Duodenal mucosa (tissue), 2 donors: ENCODE results near the gene KIAA0513.

Experiments
- H3K27ac ChIP-seq: one replicate; pipeline ENCODE4 v1.7.0; 2013; ENCODE audit warnings: low read depth, low read length
- H3K27me3 ChIP-seq, 2 donors: one replicate each; pipeline ENCODE4 v1.7.0; 2013; ENCODE audit warnings: low read length in 2 of 2, control low read depth in 1 of 2; ENCODE audit not compliant: insufficient read depth in 2 of 2, control insufficient read depth in 1 of 2
- H3K36me3 ChIP-seq, 2 donors: one replicate each; pipeline ENCODE4 v1.7.0; 2013; ENCODE audit warnings: low read length in 2 of 2, control low read depth in 1 of 2; ENCODE audit not compliant: insufficient read depth in 2 of 2, control insufficient read depth in 1 of 2
- H3K4me1 ChIP-seq, 2 donors: one replicate each; pipeline ENCODE4 v1.7.0; 2013; ENCODE audit warnings: low read length in 2 of 2, control low read depth in 1 of 2; ENCODE audit not compliant: insufficient read depth in 2 of 2, control insufficient read depth in 1 of 2
- H3K4me3 ChIP-seq, 2 donors: one replicate each; pipeline ENCODE4 v1.7.0; 2013; ENCODE audit warnings: low read length in 2 of 2, low read depth in 1 of 2
- H3K9ac ChIP-seq, 2 donors: one replicate each; pipeline ENCODE4 v1.7.0; 2013; ENCODE audit warnings: low read length in 2 of 2, low read depth in 1 of 2
- H3K9me3 ChIP-seq, 2 donors: one replicate each; pipeline ENCODE4 v1.7.0; 2013; ENCODE audit warnings: low read length in 2 of 2, control low read depth in 1 of 2; ENCODE audit not compliant: control insufficient read depth in 1 of 2

The KIAA0513 gene

GRCh38 chr16:85128079-85128837 is 100.7 kb downstream of the KIAA0513 start:
- Histone ChIP-seq H3K4me3 (no peak overlapping the region), H3K27me3 (no peaks in the 10 kb centered on the region), H3K9me3 (no peaks in the 10 kb centered on the region), H3K9ac (no peak overlapping the region), H3K27ac (no peak overlapping the region), H3K36me3 (no peaks in the 10 kb centered on the region), H3K4me1 (peaks cover 5 to 6% of the 10 kb centered on the region in 2 donors)

- H3K9ac ChIP-seq, result no peak overlapping the region
- no peaks in the 10 kb centered on the region for H3K9me3 ChIP-seq
- peak overlapping the region; percentile 62 for H3K27ac ChIP-seq
- peaks cover 12 to 13% of the 10 kb centered on the region in 2 donors for H3K4me1 ChIP-seq
- no peak overlapping the region for H3K4me3 ChIP-seq
- H3K36me3 ChIP-seq, result no peaks in the 10 kb centered on the region
- no peaks in the 10 kb centered on the region for H3K27me3 ChIP-seq
Measured at GRCh38 chr16:85129876-85130704, 102.5 kb downstream of the KIAA0513 start.

GRCh38 chr16:85130705-85131028 is 103.1 kb downstream of the KIAA0513 start:
- H3K4me3 ChIP-seq, result no peak overlapping the region
- H3K9ac ChIP-seq, result no peak overlapping the region
- no peaks in the 10 kb centered on the region for H3K27me3 ChIP-seq
- H3K27ac ChIP-seq, result peak overlapping the region; percentile 62
- no peaks in the 10 kb centered on the region for H3K36me3 ChIP-seq
- peaks cover 13 to 19% of the 10 kb centered on the region in 2 donors for H3K4me1 ChIP-seq
- H3K9me3 ChIP-seq, result no peaks in the 10 kb centered on the region

GRCh38 chr16:85132456-85133289 is 105.1 kb downstream of the KIAA0513 start:
- H3K9ac ChIP-seq, result no peak overlapping the region
- peaks cover 28 to 30% of the 10 kb centered on the region in 2 donors for H3K4me1 ChIP-seq
- no peak overlapping the region for H3K4me3 ChIP-seq
- no peaks in the 10 kb centered on the region for H3K36me3 ChIP-seq
- no peaks in the 10 kb centered on the region for H3K9me3 ChIP-seq
- no peak overlapping the region for H3K27ac ChIP-seq
- H3K27me3 ChIP-seq, result no peaks in the 10 kb centered on the region

- Histone ChIP-seq H3K4me1 (peaks cover 33 to 34% of the 10 kb centered on the region in 2 donors), H3K36me3 (no peaks in the 10 kb centered on the region), H3K9ac (no peak overlapping the region), H3K27me3 (no peaks in the 10 kb centered on the region), H3K9me3 (no peaks in the 10 kb centered on the region), H3K4me3 (no peak overlapping the region), H3K27ac (no peak overlapping the region)
Measured at GRCh38 chr16:85133290-85133599, 105.7 kb downstream of the KIAA0513 start.

GRCh38 chr16:85134076-85134788 is 106.6 kb downstream of the KIAA0513 start:
- Histone ChIP-seq H3K27me3 (no peaks in the 10 kb centered on the region), H3K9me3 (no peaks in the 10 kb centered on the region), H3K9ac (no peak overlapping the region), H3K4me1 (peaks cover 33 to 36% of the 10 kb centered on the region in 2 donors), H3K36me3 (no peaks in the 10 kb centered on the region), H3K27ac (no peak overlapping the region), H3K4me3 (no peak overlapping the region)

GRCh38 chr16:85134789-85135142 is 107.2 kb downstream of the KIAA0513 start:
- no peak overlapping the region for H3K27ac ChIP-seq
- H3K4me3 ChIP-seq, result no peak overlapping the region
- H3K36me3 ChIP-seq, result no peaks in the 10 kb centered on the region
- H3K4me1 ChIP-seq, result peaks cover 33 to 36% of the 10 kb centered on the region in 2 donors
- no peaks in the 10 kb centered on the region for H3K27me3 ChIP-seq
- H3K9ac ChIP-seq, result no peak overlapping the region
- H3K9me3 ChIP-seq, result no peaks in the 10 kb centered on the region

- Histone ChIP-seq H3K27me3 (no peaks in the 10 kb centered on the region), H3K4me1 (peaks cover 27 to 36% of the 10 kb centered on the region in 2 donors), H3K27ac (peak overlapping the region; percentile 36), H3K36me3 (no peaks in the 10 kb centered on the region), H3K9ac (no peak overlapping the region), H3K9me3 (no peaks in the 10 kb centered on the region), H3K4me3 (peak overlapping the region in 1 of 2 donors; percentile 32)
Measured at GRCh38 chr16:85136213-85136701, 108.7 kb downstream of the KIAA0513 start.

GRCh38 chr16:85136702-85137322 is 109.2 kb downstream of the KIAA0513 start:
- Histone ChIP-seq H3K9me3 (no peaks in the 10 kb centered on the region), H3K4me1 (peaks cover 27 to 36% of the 10 kb centered on the region in 2 donors), H3K9ac (peak overlapping the region in 1 of 2 donors; percentile 18), H3K27ac (peak overlapping the region; percentile 61), H3K4me3 (peak overlapping the region; percentile 57 to 59), H3K27me3 (no peaks in the 10 kb centered on the region), H3K36me3 (no peaks in the 10 kb centered on the region)
